K562 (cell line): ENCODE results near the gene COBLL1.

Source experiments
- MAFK ChIP-seq: IDR thresholded peaks from 2 replicates; pipeline ENCODE4 v1.6.1; 2011; ENCODE audit warnings: low read length, improper control_type of control experiment
- ZBTB7A ChIP-seq: IDR thresholded peaks from 2 replicates; pipeline ENCODE4 v1.6.1; 2011; ENCODE audit warnings: low read depth, mild to moderate bottlenecking, low read length, moderate library complexity, borderline replicate concordance; ENCODE audit not compliant: control insufficient read depth
- TF ChIP-seq, protein P1 (sequence below): sonication (generic); formaldehyde crosslinking; IDR thresholded peaks from 2 replicates; pipeline ENCODE4 v1.8.1; 2023; ENCODE audit warnings: mild to moderate bottlenecking, missing genetic modification reagents
- TF ChIP-seq, protein P2 (sequence below), 2 experiments: fragments of 450-650 bp; formaldehyde crosslinking in 1 of 2; IDR thresholded peaks; 2 replicates each; pipeline versions ENCODE4 v1.4.0 to v1.6.1; 2014 to 2020; ENCODE audit warnings: mild to moderate bottlenecking in 2 of 2, borderline replicate concordance in 1 of 2, low read depth in 1 of 2
- TF ChIP-seq, protein P3 (sequence below): fragments of 250-450 bp; sonication (Bioruptor Pico); IDR thresholded peaks from 2 replicates; pipeline ENCODE4 v1.4.0; 2020; ENCODE audit warnings: borderline replicate concordance

DNA sequence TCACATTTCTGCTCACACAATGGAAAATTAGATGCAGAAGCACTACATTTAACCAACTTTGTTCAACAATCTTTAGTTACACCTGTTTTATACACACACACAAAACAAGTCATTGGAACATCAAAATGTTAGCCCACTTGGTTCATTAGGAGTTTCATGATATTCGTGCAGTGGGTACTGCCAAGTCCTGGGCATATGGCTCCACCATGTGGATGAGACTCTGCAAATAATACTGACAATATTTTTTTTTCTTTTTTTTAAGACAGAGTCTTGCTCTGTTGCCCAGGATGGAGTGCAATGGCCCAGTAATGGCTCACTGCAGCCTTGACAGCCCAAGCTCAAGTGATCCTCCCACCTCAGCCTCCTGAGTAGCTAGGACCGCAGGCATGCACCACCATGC is 185.9 kb downstream of the COBLL1 start:
- TF ChIP-seq, protein P1, sequence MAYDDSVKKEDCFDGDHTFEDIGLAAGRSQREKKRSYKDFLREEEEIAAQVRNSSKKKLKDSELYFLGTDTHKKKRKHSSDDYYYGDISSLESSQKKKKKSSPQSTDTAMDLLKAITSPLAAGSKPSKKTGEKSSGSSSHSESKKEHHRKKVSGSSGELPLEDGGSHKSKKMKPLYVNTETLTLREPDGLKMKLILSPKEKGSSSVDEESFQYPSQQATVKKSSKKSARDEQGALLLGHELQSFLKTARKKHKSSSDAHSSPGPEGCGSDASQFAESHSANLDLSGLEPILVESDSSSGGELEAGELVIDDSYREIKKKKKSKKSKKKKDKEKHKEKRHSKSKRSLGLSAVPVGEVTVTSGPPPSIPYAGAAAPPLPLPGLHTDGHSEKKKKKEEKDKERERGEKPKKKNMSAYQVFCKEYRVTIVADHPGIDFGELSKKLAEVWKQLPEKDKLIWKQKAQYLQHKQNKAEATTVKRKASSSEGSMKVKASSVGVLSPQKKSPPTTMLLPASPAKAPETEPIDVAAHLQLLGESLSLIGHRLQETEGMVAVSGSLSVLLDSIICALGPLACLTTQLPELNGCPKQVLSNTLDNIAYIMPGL: no peak
- TF ChIP-seq ZBTB7A: no peak
- TF ChIP-seq, protein P2, sequence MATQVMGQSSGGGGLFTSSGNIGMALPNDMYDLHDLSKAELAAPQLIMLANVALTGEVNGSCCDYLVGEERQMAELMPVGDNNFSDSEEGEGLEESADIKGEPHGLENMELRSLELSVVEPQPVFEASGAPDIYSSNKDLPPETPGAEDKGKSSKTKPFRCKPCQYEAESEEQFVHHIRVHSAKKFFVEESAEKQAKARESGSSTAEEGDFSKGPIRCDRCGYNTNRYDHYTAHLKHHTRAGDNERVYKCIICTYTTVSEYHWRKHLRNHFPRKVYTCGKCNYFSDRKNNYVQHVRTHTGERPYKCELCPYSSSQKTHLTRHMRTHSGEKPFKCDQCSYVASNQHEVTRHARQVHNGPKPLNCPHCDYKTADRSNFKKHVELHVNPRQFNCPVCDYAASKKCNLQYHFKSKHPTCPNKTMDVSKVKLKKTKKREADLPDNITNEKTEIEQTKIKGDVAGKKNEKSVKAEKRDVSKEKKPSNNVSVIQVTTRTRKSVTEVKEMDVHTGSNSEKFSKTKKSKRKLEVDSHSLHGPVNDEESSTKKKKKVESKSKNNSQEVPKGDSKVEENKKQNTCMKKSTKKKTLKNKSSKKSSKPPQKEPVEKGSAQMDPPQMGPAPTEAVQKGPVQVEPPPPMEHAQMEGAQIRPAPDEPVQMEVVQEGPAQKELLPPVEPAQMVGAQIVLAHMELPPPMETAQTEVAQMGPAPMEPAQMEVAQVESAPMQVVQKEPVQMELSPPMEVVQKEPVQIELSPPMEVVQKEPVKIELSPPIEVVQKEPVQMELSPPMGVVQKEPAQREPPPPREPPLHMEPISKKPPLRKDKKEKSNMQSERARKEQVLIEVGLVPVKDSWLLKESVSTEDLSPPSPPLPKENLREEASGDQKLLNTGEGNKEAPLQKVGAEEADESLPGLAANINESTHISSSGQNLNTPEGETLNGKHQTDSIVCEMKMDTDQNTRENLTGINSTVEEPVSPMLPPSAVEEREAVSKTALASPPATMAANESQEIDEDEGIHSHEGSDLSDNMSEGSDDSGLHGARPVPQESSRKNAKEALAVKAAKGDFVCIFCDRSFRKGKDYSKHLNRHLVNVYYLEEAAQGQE (IDR thresholded peaks at IDR 0.05; ENCODE audit: borderline replicate concordance): no peak
- TF ChIP-seq, protein P2 (CRISPR knock-in tag; IDR thresholded peaks at IDR 0.05; ENCODE audit: low read depth): no peak
- TF ChIP-seq, protein P3, sequence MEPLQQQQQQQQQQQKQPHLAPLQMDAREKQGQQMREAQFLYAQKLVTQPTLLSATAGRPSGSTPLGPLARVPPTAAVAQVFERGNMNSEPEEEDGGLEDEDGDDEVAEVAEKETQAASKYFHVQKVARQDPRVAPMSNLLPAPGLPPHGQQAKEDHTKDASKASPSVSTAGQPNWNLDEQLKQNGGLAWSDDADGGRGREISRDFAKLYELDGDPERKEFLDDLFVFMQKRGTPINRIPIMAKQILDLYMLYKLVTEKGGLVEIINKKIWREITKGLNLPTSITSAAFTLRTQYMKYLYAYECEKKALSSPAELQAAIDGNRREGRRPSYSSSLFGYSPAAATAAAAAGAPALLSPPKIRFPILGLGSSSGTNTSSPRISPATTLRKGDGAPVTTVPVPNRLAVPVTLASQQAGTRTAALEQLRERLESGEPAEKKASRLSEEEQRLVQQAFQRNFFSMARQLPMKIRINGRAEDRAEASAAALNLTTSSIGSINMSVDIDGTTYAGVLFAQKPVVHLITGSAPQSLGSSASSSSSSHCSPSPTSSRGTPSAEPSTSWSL (CRISPR knock-in tag): no peak
- no peak for TF ChIP-seq MAFK
